SK-N-SH treated with all-trans-retinoic acid at 6 μM for 48 hours (cell line): Measurements from ENCODE around the gene CNTN1.

Experiments used
- ARNTL ChIP-seq: fragments of 450-650 bp; formaldehyde crosslinking; IDR thresholded peaks from 2 replicates; pipeline ENCODE4 v1.5.0; 2020; ENCODE audit warnings: low read depth, mild to moderate bottlenecking, moderate library complexity, borderline replicate concordance
- ESRRG ChIP-seq: fragments of 250-450 bp; sonication (Bioruptor Pico); IDR thresholded peaks from 2 replicates; pipeline ENCODE4 v1.6.1; 2021; ENCODE audit warnings: mild to moderate bottlenecking
- TOX ChIP-seq: fragments of 250-450 bp; sonication (Bioruptor Pico); IDR thresholded peaks from 2 replicates; pipeline ENCODE4 v1.8.0; 2021; ENCODE audit warnings: mild to moderate bottlenecking, moderate library complexity, borderline replicate concordance
- TF ChIP-seq, protein P1 (sequence below): fragments of 250-450 bp; sonication (Bioruptor Pico); IDR thresholded peaks from 2 replicates; pipeline ENCODE4 v1.5.1; 2021; ENCODE audit warnings: mild to moderate bottlenecking, moderate library complexity

DNA sequence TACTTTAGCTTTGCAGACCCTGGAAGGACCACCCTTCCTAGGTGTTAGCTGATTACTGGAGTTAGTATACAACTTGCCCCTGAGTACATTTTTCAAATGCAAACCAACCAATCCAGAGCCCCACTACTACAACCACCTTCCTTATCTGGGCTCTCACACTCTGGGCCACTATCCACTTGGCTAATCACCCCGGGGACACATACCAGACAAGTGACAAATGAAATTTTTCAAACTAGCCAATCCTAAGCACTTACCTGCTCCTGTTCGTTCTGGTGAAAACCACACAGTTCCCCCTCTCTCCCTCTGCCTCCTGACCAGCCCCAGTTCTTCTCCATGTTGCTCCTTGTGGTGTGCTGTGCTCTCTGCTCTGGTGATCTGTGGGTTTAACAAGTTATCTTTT, 140.4 kb downstream of the CNTN1 start:
- no peak for TF ChIP-seq TOX (CRISPR knock-in tag)
- TF ChIP-seq ARNTL (CRISPR knock-in tag): no peak
- TF ChIP-seq, protein P1, sequence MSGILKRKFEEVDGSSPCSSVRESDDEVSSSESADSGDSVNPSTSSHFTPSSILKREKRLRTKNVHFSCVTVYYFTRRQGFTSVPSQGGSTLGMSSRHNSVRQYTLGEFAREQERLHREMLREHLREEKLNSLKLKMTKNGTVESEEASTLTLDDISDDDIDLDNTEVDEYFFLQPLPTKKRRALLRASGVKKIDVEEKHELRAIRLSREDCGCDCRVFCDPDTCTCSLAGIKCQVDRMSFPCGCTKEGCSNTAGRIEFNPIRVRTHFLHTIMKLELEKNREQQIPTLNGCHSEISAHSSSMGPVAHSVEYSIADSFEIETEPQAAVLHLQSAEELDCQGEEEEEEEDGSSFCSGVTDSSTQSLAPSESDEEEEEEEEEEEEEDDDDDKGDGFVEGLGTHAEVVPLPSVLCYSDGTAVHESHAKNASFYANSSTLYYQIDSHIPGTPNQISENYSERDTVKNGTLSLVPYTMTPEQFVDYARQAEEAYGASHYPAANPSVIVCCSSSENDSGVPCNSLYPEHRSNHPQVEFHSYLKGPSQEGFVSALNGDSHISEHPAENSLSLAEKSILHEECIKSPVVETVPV (CRISPR knock-in tag): no peak
- TF ChIP-seq ESRRG (CRISPR knock-in tag): no peak
